DOHH2 (cell line): Measurements from ENCODE around the gene NDUFB3.

ENCODE experiments used
- H3F3A ChIP-seq: fragments of 200-600 bp; sonication (generic), shearing (Covaris generic); 2 replicates; pipeline ENCODE4 v1.6.0; 2016; ENCODE audit warnings: antibody characterized with exemption, mild to moderate bottlenecking; ENCODE audit not compliant: control insufficient read depth, insufficient read depth
- H3K27ac ChIP-seq: fragments of 200-600 bp; sonication (generic); 2 replicates; pipeline ENCODE4 v1.5.1; 2014; ENCODE audit warnings: low read depth, mild to moderate bottlenecking, low read length, moderate library complexity
- H3K27me3 ChIP-seq: fragments of 200-600 bp; sonication (generic); 2 replicates; pipeline ENCODE4 v1.6.1; 2014; ENCODE audit warnings: mild to moderate bottlenecking, low read length, mixed read lengths; ENCODE audit not compliant: control insufficient read depth
- H3K36me3 ChIP-seq: fragments of 200-600 bp; sonication (generic); 2 replicates; pipeline ENCODE4 v1.6.1; 2014; ENCODE audit warnings: mild to moderate bottlenecking, low read length, moderate library complexity, mixed read lengths; ENCODE audit not compliant: control insufficient read depth
- H3K4me1 ChIP-seq: fragments of 200-600 bp; sonication (generic); 2 replicates; pipeline ENCODE4 v1.6.1; 2014; ENCODE audit warnings: mild to moderate bottlenecking, low read length, mixed read lengths; ENCODE audit not compliant: control insufficient read depth
- H3K4me2 ChIP-seq: fragments of 200-600 bp; sonication (generic); 2 replicates; pipeline ENCODE4 v1.6.0; 2014; ENCODE audit warnings: mild to moderate bottlenecking, low read length, moderate library complexity
- H3K4me3 ChIP-seq: fragments of 200-600 bp; sonication (generic); 2 replicates; pipeline ENCODE4 v1.5.1; 2014; ENCODE audit warnings: mild to moderate bottlenecking, low read length, mixed read lengths
- H3K79me2 ChIP-seq: fragments of 200-600 bp; sonication (generic); 2 replicates; pipeline ENCODE4 v1.6.1; 2014; ENCODE audit warnings: mild to moderate bottlenecking, low read length, mixed read lengths; ENCODE audit not compliant: control insufficient read depth
- H3K9me2 ChIP-seq: fragments of 200-600 bp; sonication (generic); replicated peaks from 2 replicates; pipeline ENCODE4 v1.6.1; 2014; ENCODE audit warnings: mild to moderate bottlenecking, low read length, mixed read lengths; ENCODE audit not compliant: control insufficient read depth
- H3K9me3 ChIP-seq: fragments of 200-600 bp; sonication (generic); 2 replicates; pipeline ENCODE4 v1.6.1; 2014; ENCODE audit warnings: antibody characterized with exemption, low read length, mixed read lengths; ENCODE audit not compliant: control insufficient read depth, insufficient read depth
- H4K20me1 ChIP-seq: fragments of 200-600 bp; sonication (generic); 2 replicates; pipeline ENCODE4 v1.6.0; 2014; ENCODE audit warnings: low read depth, mild to moderate bottlenecking, antibody characterized with exemption, low read length, moderate library complexity; ENCODE audit not compliant: control insufficient read depth, insufficient read depth
- EZH2phosphoT487 ChIP-seq: fragments of 200-600 bp; sonication (generic); IDR thresholded peaks from 2 replicates; pipeline ENCODE4 v1.6.1; 2017; ENCODE audit warnings: borderline replicate concordance, mild to moderate bottlenecking, antibody characterized with exemption, low read length, moderate library complexity, mixed read lengths
- TF ChIP-seq, protein P1 (sequence below): fragments of 200-600 bp; sonication (generic); IDR thresholded peaks from one replicate; pipeline ENCODE4 v1.5.1; 2014; ENCODE audit warnings: antibody characterized with exemption, mild to moderate bottlenecking, low read depth, low read length; ENCODE audit not compliant: poor library complexity, severe bottlenecking

The NDUFB3 gene

DNA sequence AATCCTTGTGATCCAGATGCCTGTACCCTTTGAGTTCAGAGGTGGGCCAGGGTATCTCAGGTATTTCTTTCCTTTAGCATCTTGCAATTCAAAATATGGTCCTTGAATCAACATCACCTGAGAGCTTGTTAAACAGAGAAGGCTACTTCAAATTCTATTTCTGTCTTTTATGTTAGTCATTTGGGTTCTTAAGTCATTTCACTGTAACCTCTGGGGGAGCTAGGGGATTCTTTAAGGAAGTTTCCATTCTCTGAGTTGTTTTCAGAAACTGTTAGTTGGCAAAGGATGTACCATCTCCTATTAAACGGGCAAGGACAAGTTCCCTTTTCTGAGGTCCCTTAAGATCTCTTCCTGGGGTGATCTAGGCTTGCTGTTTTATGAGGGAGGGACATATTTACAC lies 60.7 kb downstream of the NDUFB3 start:
- Histone ChIP-seq H3K36me3 (peaks cover 3% of the 10 kb centered on the region; the same call in 1 of the 2 replicates), H3K27me3 (no peaks in the 10 kb centered on the region), H3K4me3 (no peak overlapping the region), H3F3A (no peaks in the 10 kb centered on the region), H3K4me2 (no peak overlapping the region), H3K9me2 (no peaks in the 10 kb centered on the region), H3K4me1 (peaks cover 31% of the 10 kb centered on the region), H3K27ac (no peak overlapping the region), H3K79me2 (peaks cover 6% of the 10 kb centered on the region), H3K9me3 (no peaks in the 10 kb centered on the region), H4K20me1 (no peaks in the 10 kb centered on the region)
- TF ChIP-seq, protein P1, sequence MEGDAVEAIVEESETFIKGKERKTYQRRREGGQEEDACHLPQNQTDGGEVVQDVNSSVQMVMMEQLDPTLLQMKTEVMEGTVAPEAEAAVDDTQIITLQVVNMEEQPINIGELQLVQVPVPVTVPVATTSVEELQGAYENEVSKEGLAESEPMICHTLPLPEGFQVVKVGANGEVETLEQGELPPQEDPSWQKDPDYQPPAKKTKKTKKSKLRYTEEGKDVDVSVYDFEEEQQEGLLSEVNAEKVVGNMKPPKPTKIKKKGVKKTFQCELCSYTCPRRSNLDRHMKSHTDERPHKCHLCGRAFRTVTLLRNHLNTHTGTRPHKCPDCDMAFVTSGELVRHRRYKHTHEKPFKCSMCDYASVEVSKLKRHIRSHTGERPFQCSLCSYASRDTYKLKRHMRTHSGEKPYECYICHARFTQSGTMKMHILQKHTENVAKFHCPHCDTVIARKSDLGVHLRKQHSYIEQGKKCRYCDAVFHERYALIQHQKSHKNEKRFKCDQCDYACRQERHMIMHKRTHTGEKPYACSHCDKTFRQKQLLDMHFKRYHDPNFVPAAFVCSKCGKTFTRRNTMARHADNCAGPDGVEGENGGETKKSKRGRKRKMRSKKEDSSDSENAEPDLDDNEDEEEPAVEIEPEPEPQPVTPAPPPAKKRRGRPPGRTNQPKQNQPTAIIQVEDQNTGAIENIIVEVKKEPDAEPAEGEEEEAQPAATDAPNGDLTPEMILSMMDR, result no peak
- TF ChIP-seq EZH2phosphoT487, result no peak
